ENCODE measurements around the gene CCSER1. TPM values are rescaled to one million over a fixed set of nuclear protein-coding genes. Genes with fewer than 3 reads are reported as not detected.

Gene CCSER1
- total RNA-seq, 2 experiments from 2014 or later = not detected

DNA sequence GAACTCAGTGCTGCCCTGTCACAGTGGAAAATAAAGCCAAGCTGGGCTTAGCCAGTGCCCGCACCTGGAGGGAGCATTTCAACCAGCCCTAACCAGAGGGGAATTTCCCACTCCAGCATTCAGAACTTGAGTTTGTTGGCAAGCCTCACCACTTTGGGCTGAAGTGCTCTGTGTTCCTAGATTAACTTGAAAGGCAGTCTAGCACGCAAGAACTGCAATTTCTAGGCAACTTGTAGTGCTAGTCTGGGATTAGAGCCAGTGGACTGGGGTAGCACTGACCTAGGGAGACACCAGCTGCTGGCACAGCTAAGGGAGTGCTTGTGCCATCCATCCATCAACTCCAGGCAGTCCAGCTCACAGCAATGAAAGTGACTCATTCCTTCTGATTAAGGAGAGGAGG, 1115.9 kb downstream of the CCSER1 start:
- ChIA-PET POLR2A (no interaction called here), CTCF (no interaction called here)
- intact Hi-C loops (cut with micrococcal nuclease) = no loop called here
- no peak overlapping the region for H3K4me3 Mint-ChIP-seq
- no peaks in the 10 kb centered on the region for H3K36me3 Mint-ChIP-seq (ENCODE audit: low read depth)
- no peaks in the 10 kb centered on the region for H3K27me3 Mint-ChIP-seq
- no peaks in the 10 kb centered on the region for H3K4me1 Mint-ChIP-seq (ENCODE audit: low read depth)
- ATAC-seq = no peak
- no peak for DNase-seq
- peaks cover 13% of the 10 kb centered on the region for H3K9me3 Mint-ChIP-seq
- TF ChIP-seq, protein P1, sequence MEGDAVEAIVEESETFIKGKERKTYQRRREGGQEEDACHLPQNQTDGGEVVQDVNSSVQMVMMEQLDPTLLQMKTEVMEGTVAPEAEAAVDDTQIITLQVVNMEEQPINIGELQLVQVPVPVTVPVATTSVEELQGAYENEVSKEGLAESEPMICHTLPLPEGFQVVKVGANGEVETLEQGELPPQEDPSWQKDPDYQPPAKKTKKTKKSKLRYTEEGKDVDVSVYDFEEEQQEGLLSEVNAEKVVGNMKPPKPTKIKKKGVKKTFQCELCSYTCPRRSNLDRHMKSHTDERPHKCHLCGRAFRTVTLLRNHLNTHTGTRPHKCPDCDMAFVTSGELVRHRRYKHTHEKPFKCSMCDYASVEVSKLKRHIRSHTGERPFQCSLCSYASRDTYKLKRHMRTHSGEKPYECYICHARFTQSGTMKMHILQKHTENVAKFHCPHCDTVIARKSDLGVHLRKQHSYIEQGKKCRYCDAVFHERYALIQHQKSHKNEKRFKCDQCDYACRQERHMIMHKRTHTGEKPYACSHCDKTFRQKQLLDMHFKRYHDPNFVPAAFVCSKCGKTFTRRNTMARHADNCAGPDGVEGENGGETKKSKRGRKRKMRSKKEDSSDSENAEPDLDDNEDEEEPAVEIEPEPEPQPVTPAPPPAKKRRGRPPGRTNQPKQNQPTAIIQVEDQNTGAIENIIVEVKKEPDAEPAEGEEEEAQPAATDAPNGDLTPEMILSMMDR (IDR thresholded peaks at IDR 0.05) = no peak
- H3K27ac Mint-ChIP-seq = no peak overlapping the region

DNA sequence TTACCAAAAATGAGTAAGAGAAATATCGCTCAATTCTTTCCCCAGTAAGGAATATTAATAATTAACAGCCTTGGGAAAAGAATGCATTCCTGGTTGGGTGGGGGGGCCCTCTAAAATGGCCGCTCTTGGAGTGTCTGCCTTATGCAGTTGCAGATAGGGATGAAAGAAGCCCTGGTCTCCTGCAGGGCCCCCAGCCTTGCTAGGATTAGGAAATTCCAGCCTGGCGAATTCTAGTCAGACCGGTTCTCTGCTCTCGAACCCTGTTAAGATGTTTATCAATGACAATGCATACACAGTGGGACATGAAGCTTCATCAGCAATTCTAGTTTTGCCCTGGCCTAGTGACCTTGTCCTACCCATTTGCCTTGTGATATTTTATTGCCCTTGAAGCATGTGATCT, 1128.8 kb downstream of the CCSER1 start:
- Mint-ChIP-seq H3K4me3 (no peak overlapping the region), H3K36me3 (ENCODE audit: low read depth) (no peaks in the 10 kb centered on the region), H3K27me3 (no peaks in the 10 kb centered on the region), H3K27ac (no peak overlapping the region), H3K9me3 (peaks cover 5% of the 10 kb centered on the region), H3K4me1 (ENCODE audit: low read depth) (no peaks in the 10 kb centered on the region)
- no peak for DNase-seq
- no peak for ATAC-seq
- CTCF ChIA-PET = no interaction called here
- TF ChIP-seq, protein P1 (IDR thresholded peaks at IDR 0.05) = no peak
- intact Hi-C loops (cut with micrococcal nuclease) = no loop called here
- POLR2A ChIA-PET = no interaction called here

GRCh38 chr4:91256751-91257150, 1129.6 kb downstream of the CCSER1 start:
- intact Hi-C loops (cut with micrococcal nuclease) = no loop called here
- no peak for DNase-seq
- no peak overlapping the region for H3K4me3 Mint-ChIP-seq
- ATAC-seq = no peak
- no peaks in the 10 kb centered on the region for H3K36me3 Mint-ChIP-seq (ENCODE audit: low read depth)
- no peak overlapping the region for H3K27ac Mint-ChIP-seq
- no peaks in the 10 kb centered on the region for H3K27me3 Mint-ChIP-seq
- no peaks in the 10 kb centered on the region for H3K4me1 Mint-ChIP-seq (ENCODE audit: low read depth)
- H3K9me3 Mint-ChIP-seq = peaks cover 6% of the 10 kb centered on the region
- ChIA-PET CTCF (no interaction called here), POLR2A (no interaction called here)
- TF ChIP-seq, protein P1 (IDR thresholded peaks at IDR 0.05) = no peak

DNA sequence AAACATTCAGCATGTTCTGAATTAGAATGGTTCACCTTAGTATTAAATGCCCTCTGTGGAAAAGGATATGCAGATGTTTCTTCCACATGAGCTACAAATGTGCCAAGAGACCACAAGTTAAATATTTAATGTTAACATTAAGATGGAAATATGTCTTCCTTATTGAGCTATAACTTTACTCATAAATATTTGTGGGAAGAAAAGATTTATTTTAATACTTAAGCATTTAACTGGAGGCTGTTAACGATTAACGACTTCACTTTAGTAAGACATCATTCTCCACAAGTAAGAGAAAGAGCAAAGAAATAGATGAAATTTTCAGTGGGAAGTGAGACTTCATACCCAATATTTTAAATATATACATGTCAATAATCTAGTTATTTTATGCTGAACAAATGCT, 1130.5 kb downstream of the CCSER1 start:
- intact Hi-C loops (cut with micrococcal nuclease) = no loop called here
- TF ChIP-seq, protein P1 (IDR thresholded peaks at IDR 0.05) = no peak
- H3K36me3 Mint-ChIP-seq (ENCODE audit: low read depth) = no peaks in the 10 kb centered on the region
- no peak overlapping the region for H3K4me3 Mint-ChIP-seq
- H3K27ac Mint-ChIP-seq = no peak overlapping the region
- H3K9me3 Mint-ChIP-seq = peaks cover 6% of the 10 kb centered on the region
- DNase-seq (no peak), ATAC-seq (no peak)
- POLR2A ChIA-PET = no interaction called here
- CTCF ChIA-PET = no interaction called here
- H3K4me1 Mint-ChIP-seq (ENCODE audit: low read depth) = no peaks in the 10 kb centered on the region
- no peaks in the 10 kb centered on the region for H3K27me3 Mint-ChIP-seq

- DNase-seq (no peak), ATAC-seq (no peak)
- TF ChIP-seq, protein P1 (IDR thresholded peaks at IDR 0.05) = no peak
- H3K36me3 Mint-ChIP-seq (ENCODE audit: low read depth) = no peaks in the 10 kb centered on the region
- CTCF ChIA-PET = no interaction called here
- POLR2A ChIA-PET = no interaction called here
- H3K27ac Mint-ChIP-seq = no peak overlapping the region
- H3K4me1 Mint-ChIP-seq (ENCODE audit: low read depth) = no peaks in the 10 kb centered on the region
- intact Hi-C loops (cut with micrococcal nuclease) = no loop called here
- no peaks in the 10 kb centered on the region for H3K27me3 Mint-ChIP-seq
- H3K9me3 Mint-ChIP-seq = peaks cover 6% of the 10 kb centered on the region
- no peak overlapping the region for H3K4me3 Mint-ChIP-seq
Measured at GRCh38 chr4:91258326-91258725, 1131.1 kb downstream of the CCSER1 start.

Data from activated CD8-positive, alpha-beta T cell treated with anti-CD3 and anti-CD28 coated beads for 36 hours (primary cell).